PC-9 (cell line): ENCODE results near the gene SRRM5.

Experiments
- CTCF ChIP-seq: fragments of 200-600 bp; sonication (generic); conservative IDR thresholded peaks from 2 replicates; pipeline ENCODE4 v1.6.1; 2017; ENCODE audit warnings: mixed run types, antibody characterized with exemption, mild to moderate bottlenecking, moderate library complexity
- EZH2 ChIP-seq: fragments of 200-600 bp; sonication (generic); IDR thresholded peaks from 2 replicates; pipeline ENCODE4 v1.8.0; 2017; ENCODE audit warnings: antibody characterized with exemption, low read depth

GRCh38 chr19:43623889-43624670, 12.2 kb downstream of the SRRM5 start:
- TF ChIP-seq CTCF (no peak), EZH2 (no peak)
